Testis (tissue), 2 donors: ENCODE data around the gene MAB21L3.

Source experiments
- CTCF ChIP-seq, 3 experiments: fragments of 450-650 bp in 2 of 3; fragments of 200-600 bp in 1 of 3; sonication (generic) in 1 of 3; IDR thresholded peaks; one replicate each; pipeline ENCODE4 v1.5.1; 2016 to 2019; ENCODE audit warnings: antibody characterized with exemption in 3 of 3, mild to moderate bottlenecking in 2 of 3, moderate library complexity in 1 of 3
- POLR2A ChIP-seq: fragments of 450-650 bp; IDR thresholded peaks from one replicate; pipeline ENCODE4 v1.6.1; 2017; ENCODE audit warnings: antibody characterized with exemption, mild to moderate bottlenecking, moderate library complexity

- TF ChIP-seq POLR2A = no peak
- TF ChIP-seq CTCF (IDR thresholded peaks at IDR 0.05) = no peak
Observed at GRCh38 chr1:116133696-116134475, 22.7 kb downstream of the MAB21L3 start.
